Stimulated activated memory B cell treated with anti-CD40 and anti-IgM and Interleukin-4, amounts not matched to agents 10 μg/mL and 1 μg/mL and 100 μg/mL, for 72 hours (primary cell): ENCODE data around the gene COQ10A.
A peak's percentile ranks its signal among the peaks of the same experiment; 100 is the strongest.
"Not testable (repeated sequence)": the region's sequence is repeated elsewhere in the genome, so short reads cannot be mapped to it uniquely, and the experiment has no call there.

Experiments used
- ATAC-seq: fragments of 150-1000 bp; cut with Tn5 transposase; 2 replicates; pipeline ENCODE4 v1.10.0; 2021
- H3K27ac Mint-ChIP-seq: one replicate; pipeline ENCODE4 v1.8.0; 2022; ENCODE audit warnings: mild to moderate bottlenecking, mixed read lengths
- H3K27me3 Mint-ChIP-seq: one replicate; pipeline ENCODE4 v1.8.0; 2022; ENCODE audit warnings: mixed read lengths
- H3K36me3 Mint-ChIP-seq: one replicate; pipeline ENCODE4 v1.8.0; 2022; ENCODE audit warnings: mixed read lengths
- H3K4me1 Mint-ChIP-seq: one replicate; pipeline ENCODE4 v1.8.0; 2022; ENCODE audit warnings: mixed read lengths
- H3K4me3 Mint-ChIP-seq: one replicate; pipeline ENCODE4 v1.8.0; 2022; ENCODE audit warnings: mild to moderate bottlenecking, moderate library complexity, mixed read lengths
- H3K9me3 Mint-ChIP-seq: one replicate; pipeline ENCODE4 v1.8.0; 2022; ENCODE audit warnings: mixed read lengths

The COQ10A gene

DNA sequence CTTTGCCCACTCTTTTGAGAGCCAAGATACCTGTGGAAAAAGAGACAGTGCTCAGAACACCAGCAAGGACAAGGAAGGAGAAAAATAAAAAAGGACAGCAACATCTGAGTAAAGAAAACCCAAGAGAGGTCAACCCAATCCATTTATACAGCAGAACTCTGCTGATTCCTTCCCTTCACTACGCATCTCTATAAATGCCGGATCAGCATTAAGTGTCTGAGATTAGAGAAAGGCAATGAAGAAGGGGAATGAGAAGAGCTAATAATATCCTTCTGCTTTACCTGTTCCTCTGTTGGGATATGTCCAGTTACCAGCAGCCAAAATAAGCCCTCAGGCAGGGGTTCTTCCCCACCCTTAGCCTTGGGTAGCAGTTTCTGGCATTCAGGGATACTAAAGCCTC lies 15.8 kb downstream of the COQ10A start:
- Mint-ChIP-seq H3K9me3 (no peaks in the 10 kb centered on the region), H3K4me3 (no peak overlapping the region), H3K4me1 (peaks cover 7% of the 10 kb centered on the region), H3K27ac (peak overlapping the region; percentile 59), H3K27me3 (no peaks in the 10 kb centered on the region), H3K36me3 (peaks cover 60% of the 10 kb centered on the region)
- no peak for ATAC-seq

DNA sequence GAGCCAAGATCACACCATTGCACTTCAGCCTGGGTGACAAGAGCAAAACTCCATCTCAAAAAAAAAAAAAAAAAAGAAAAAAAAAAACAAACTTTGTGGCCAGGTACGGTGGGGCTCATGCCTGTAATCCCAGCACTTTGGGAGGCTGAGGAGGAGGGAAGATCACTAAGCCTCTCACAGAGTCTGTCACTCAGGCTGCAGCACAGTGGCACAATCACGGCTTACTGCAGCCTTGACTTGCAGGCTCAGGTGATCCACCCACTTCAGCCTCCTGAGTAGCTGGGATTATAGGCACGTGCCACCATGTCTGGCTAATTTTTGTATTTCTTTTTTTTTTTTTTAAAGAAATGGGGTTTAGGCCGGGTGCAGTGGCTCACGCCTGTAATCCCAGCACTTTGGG lies 17.5 kb downstream of the COQ10A start:
- ATAC-seq, H3K4me1 Mint-ChIP-seq, H3K27me3 Mint-ChIP-seq, H3K9me3 Mint-ChIP-seq, H3K4me3 Mint-ChIP-seq, H3K27ac Mint-ChIP-seq: not testable (repeated sequence)
- H3K36me3 Mint-ChIP-seq = peaks cover 60% of the 10 kb centered on the region

DNA sequence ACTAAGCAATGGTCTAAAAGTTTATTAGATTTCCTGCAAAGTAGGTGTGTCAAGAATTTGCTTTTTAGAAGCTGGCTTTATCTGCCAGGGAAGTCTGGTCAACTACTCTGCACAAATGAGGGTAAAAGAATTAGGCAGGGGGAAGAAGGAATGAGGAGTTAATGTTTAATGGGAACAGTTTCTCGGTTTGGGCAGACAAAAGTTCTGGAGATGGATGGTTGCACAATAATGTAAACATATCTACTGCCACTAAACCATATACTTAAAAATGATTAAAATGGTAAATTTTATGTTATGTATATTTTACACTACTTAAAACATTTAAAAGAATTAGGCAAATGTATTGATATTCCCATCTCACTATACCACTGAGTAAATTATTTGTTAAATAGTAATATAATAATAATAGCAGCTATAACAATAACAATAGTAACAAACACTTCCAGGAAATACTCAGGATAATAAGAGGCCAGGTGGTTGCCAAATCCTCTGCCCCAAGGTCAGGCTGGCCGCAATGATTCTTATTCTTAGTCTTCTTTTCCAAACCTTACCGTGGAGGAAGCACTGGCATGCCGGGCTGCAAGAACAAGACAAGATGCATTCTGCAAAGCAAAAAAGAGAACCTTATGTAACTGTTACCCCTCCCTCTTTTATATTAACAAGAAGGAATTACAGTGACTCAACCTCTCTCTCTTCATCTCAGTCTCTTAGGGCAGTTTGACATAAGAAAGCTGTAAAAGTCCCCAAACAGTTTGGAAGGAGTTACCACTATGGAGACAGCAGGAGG lies 19.5 kb downstream of the COQ10A start:
- peaks cover 9% of the 10 kb centered on the region for H3K4me1 Mint-ChIP-seq
- ATAC-seq = no peak
- H3K36me3 Mint-ChIP-seq = peaks cover 53% of the 10 kb centered on the region
- H3K27ac Mint-ChIP-seq = peak overlapping the region; percentile 17
- H3K27me3 Mint-ChIP-seq = no peaks in the 10 kb centered on the region
- H3K9me3 Mint-ChIP-seq = no peaks in the 10 kb centered on the region
- no peak overlapping the region for H3K4me3 Mint-ChIP-seq

DNA sequence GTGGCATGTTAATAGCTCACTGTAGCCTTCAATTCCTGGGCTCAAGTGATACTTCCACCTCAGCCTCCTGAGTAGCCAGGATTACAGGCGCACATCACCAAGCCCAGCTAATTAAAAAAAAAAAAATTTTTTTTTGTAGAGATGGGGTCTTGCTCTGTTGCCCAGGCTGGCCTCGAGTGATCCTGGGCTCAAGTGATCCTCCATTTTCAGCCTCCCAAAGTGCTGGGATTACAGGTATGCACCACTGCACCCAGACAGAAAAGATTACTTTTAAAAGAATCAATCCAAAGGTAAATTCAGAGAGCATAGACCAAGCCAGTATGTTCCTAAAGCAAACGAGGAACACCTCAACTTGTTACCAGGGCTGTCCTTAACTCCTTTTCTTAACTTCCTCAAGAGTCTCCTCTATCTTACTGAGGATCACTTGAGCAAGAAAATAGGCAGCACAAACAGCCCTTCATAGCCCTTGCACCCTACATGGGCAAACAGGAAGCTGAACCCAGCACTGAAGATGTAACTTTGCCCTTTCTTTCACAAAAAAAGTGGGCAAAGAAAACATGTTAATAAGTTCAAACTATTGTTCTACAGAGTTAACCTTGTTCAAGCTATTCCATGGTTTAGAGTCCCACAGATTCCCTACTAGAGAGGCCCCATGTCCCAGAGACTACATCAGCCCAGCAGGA lies 22.1 kb downstream of the COQ10A start:
- Mint-ChIP-seq H3K27me3 (no peaks in the 10 kb centered on the region), H3K9me3 (no peaks in the 10 kb centered on the region), H3K4me1 (peaks cover 5% of the 10 kb centered on the region), H3K27ac (no peak overlapping the region), H3K36me3 (peaks cover 34% of the 10 kb centered on the region), H3K4me3 (no peak overlapping the region)
- ATAC-seq = no peak

DNA sequence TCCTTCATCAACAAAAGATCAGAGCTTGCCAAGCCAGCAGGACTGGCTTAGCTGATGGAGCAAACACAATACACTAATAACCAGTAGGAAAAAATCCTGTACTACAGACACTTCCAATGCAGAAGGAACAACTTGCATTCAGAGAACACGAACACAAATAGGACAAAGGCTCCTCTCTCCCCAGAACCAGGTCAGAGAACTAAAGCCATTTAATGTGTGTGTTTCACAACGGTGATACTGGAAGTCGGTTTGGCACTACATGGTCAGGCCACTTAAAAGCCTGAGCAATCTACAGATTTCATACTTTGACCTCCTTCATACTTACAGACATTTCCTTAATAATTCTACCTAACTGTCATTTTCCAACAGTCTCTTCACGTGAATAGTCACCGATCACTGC lies 27.1 kb downstream of the COQ10A start:
- no peak overlapping the region for H3K27ac Mint-ChIP-seq

DNA sequence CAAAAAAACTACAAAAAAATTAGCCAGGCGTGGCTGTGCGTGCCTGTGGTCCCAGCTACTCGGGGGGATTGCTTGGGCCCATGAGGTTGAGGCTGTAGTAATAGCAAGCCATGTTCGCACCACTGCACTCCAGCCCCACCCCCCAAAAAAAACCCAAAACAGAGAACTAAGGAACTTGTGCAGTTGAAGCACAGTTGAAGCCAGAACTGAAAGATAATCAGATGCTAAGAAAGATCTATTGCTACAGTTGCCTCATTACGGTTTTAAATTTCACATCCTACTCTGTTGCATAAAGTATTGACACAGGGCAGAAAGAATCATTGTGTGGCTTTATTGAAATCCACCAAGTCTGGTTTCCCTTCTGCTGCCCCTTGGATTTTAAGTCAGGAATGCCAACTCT lies 29.6 kb downstream of the COQ10A start:
- ATAC-seq = no peak
- Mint-ChIP-seq H3K27me3 (no peaks in the 10 kb centered on the region), H3K4me1 (peaks cover 49% of the 10 kb centered on the region), H3K9me3 (no peaks in the 10 kb centered on the region), H3K36me3 (peaks cover 10% of the 10 kb centered on the region), H3K27ac (peak overlapping the region; percentile 71), H3K4me3 (peak overlapping the region; percentile 12)

More for the DNA sequence above, 27.1 kb downstream of the COQ10A start:
- H3K4me3 Mint-ChIP-seq = no peak overlapping the region
- no peaks in the 10 kb centered on the region for H3K9me3 Mint-ChIP-seq
- peaks cover 34% of the 10 kb centered on the region for H3K4me1 Mint-ChIP-seq
- H3K27me3 Mint-ChIP-seq = no peaks in the 10 kb centered on the region
- no peak for ATAC-seq
- peaks cover 19% of the 10 kb centered on the region for H3K36me3 Mint-ChIP-seq

DNA sequence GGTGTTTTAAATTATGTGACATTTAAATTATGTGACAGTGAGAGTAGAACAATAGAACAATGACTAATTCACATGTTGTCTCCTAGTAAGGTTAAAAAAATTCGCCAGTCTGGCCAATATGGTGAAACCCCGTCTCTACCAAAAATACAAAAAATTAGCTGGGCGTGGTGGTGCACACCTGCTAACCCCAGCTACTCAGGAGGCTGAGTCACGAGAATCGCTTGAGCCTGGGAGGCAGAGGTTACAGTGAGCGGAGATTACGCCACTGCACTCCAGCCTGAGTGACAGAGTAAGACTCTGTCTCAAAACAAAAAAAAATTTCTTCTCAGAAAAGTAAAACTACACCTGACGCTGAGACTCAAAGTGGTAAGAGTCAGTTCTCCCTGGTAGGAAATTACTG lies 30.7 kb downstream of the COQ10A start:
- Mint-ChIP-seq H3K4me1 (peaks cover 58% of the 10 kb centered on the region), H3K36me3 (peaks cover 6% of the 10 kb centered on the region), H3K27me3 (no peaks in the 10 kb centered on the region), H3K4me3 (peak overlapping the region; percentile 55), H3K27ac (peak overlapping the region; percentile 71), H3K9me3 (no peaks in the 10 kb centered on the region)
- no peak for ATAC-seq

DNA sequence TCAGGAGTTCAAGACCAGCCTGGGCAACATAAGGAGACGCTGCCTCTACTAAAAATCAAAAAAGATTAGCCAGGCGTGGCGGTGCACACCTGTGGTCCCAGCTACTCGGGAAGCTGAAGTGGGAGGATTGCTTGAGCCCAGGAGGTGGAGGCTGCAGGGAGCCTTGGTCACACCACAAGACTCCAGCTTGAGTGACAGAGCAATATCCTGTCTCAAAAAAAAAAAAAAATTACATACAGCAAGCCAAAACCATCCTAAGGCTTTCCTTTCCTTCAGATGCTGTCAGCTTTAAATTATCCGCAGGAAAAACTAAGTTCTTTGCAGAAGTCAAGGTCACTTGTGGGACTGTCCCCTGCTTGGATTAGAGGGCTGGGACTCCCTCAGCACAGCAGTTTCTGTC lies 32.1 kb downstream of the COQ10A start:
- peaks cover 66% of the 10 kb centered on the region for H3K4me1 Mint-ChIP-seq
- no peaks in the 10 kb centered on the region for H3K9me3 Mint-ChIP-seq
- peaks cover 6% of the 10 kb centered on the region for H3K36me3 Mint-ChIP-seq
- no peak for ATAC-seq
- no peaks in the 10 kb centered on the region for H3K27me3 Mint-ChIP-seq
- peak overlapping the region; percentile 97 for H3K27ac Mint-ChIP-seq
- H3K4me3 Mint-ChIP-seq = peak overlapping the region; percentile 99

DNA sequence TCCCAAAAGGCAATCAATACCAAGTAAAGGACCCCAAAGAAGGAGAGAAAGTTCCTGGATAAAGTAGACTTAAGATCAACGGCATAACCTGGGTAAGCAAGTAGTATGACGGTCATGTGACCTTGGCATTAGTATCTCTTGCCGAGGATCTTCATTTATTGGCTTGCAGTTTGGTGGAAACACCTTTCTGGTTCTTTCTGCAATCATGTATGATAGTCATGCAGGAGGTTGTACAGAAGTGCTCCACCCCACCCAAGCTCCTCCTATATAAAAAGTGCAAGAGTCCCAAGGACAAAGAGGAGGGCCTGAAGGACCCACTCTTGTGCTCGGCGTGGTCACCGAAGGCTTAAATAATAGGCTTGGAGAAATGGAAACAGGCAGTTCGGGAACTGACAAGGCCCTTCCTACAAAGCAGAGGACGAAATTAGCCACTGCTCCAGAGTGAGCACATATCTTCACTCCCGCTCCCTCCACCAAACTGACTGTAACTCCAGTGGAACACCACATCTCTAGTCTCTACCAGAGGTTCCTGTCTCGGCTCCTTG lies 32.6 kb downstream of the COQ10A start:
- H3K27ac Mint-ChIP-seq = peak overlapping the region; percentile 97
- H3K36me3 Mint-ChIP-seq = peaks cover 6% of the 10 kb centered on the region
- H3K4me3 Mint-ChIP-seq = peak overlapping the region; percentile 99
- no peaks in the 10 kb centered on the region for H3K27me3 Mint-ChIP-seq
- H3K9me3 Mint-ChIP-seq = no peaks in the 10 kb centered on the region
- no peak for ATAC-seq
- H3K4me1 Mint-ChIP-seq = peaks cover 66% of the 10 kb centered on the region

DNA sequence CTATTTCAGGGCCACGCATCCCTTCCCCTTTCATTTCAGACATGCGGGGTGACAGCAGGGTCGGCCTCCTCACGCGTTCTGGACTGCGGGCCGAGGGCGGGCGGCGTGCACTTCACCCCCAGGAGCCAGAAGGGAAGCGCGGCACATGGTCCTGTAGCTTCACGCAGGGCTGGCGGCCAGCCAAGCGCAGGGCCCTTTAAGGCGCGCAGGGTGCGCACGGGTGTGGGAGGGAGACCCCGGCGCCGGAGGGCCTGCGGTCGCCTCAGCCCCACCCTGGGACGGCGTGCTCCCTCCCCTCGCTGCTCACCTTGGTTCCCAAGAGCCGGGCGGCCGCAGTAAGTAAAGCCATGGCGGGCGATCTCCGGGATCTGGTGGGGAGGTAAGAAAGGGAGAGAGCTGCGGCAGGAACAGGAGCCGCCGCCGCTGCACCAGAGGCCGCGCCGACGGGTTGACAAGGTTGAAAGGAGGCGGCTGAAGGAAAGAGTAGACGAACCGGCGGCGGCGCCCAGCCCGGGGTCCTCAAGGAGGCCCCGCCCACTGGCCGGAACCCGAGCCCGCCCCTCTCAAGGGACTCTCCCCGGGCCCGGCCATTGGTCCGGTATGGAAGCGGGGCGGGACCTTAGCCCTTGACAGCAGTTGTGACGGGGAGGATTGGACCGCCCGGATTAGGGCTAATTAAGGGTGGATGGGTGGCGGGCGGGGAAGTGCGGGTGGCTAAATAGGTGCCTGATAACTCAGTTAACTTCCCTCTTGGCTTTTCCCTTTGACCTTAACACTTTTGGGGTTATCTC lies 33.3 kb downstream of the COQ10A start, which contains the start of gene CS:
TSS of gene CS (minus strand) at position 478 of the 791 bp plus-strand sequence. CDS start at position 349, 129 bp downstream.
- Mint-ChIP-seq H3K9me3 (no peaks in the 10 kb centered on the region), H3K4me3 (peak within 1 kb of the TSS; percentile 99), H3K27me3 (no peaks in the 10 kb centered on the region), H3K4me1 (peaks cover 66% of the 10 kb centered on the region), H3K36me3 (peaks cover 8% of the 10 kb centered on the region), H3K27ac (peak within 1 kb of the TSS; percentile 97)
- peak; percentile 98 for ATAC-seq

DNA sequence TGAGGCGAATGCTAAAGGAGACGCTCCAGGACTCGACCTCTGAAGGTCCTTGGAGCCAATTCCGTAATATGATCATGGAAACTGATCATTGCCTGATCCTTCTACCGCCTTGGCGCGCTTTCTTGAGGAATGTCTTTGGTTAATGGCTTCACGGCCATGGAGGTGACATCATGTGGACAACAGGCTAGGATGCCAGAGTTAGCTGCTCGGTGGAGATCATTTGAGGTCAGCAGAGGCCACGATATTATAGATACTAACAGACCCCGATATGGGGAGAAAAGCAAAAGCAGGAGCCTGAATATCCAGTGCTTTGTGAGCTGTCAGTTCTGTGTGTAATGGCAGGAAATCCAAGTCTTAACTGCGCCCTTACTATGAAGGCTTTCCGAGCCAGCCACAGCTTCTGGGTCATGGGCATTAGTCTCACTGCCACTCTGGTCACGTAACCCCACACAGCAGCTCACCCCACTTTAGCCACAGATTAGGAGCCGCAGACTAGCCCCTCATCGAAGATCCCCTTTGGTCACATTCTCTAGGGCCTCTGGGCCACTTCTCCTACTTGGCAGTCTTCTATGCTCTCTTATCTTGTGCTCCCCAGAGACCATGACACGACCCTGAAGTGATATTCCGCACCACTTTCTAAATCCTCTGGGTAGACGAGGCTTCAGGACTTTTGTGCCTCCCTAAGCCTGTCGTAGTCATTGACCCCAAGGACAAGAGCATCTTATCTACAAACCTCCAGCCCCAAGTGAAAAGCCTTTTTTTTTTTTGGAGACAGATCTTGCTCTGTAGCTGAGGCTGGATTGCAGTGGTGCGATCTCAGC lies 34.1 kb downstream of the COQ10A start:
- peak overlapping the region; percentile 97 for H3K27ac Mint-ChIP-seq
- H3K36me3 Mint-ChIP-seq = peaks cover 11% of the 10 kb centered on the region
- ATAC-seq = no peak
- H3K4me3 Mint-ChIP-seq = peak overlapping the region; percentile 99
- H3K4me1 Mint-ChIP-seq = peaks cover 65% of the 10 kb centered on the region
- no peaks in the 10 kb centered on the region for H3K9me3 Mint-ChIP-seq
- no peaks in the 10 kb centered on the region for H3K27me3 Mint-ChIP-seq

DNA sequence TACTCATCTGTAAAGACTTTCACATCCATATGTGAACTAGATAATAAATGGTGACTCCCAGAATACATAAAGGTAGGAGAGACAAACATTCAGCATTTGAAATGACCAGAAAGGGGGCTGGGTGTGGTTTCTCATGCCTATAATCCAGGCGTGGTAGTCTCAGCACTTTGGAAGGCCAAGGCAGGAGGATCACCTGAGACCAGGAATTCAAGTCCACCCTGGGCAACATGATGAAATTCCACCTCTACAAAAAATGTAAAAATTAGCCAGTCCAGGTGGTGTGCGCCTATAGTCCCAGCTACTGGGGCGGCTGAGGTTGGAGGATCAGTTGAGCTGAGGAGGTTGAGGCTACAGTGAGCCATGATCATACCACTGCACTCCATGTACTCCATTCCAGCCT lies 37.5 kb downstream of the COQ10A start:
- Mint-ChIP-seq H3K36me3 (peaks cover 10% of the 10 kb centered on the region), H3K4me1 (peaks cover 32% of the 10 kb centered on the region), H3K27ac (no peak overlapping the region), H3K4me3 (no peak overlapping the region), H3K9me3 (no peaks in the 10 kb centered on the region), H3K27me3 (no peaks in the 10 kb centered on the region)
- no peak for ATAC-seq

DNA sequence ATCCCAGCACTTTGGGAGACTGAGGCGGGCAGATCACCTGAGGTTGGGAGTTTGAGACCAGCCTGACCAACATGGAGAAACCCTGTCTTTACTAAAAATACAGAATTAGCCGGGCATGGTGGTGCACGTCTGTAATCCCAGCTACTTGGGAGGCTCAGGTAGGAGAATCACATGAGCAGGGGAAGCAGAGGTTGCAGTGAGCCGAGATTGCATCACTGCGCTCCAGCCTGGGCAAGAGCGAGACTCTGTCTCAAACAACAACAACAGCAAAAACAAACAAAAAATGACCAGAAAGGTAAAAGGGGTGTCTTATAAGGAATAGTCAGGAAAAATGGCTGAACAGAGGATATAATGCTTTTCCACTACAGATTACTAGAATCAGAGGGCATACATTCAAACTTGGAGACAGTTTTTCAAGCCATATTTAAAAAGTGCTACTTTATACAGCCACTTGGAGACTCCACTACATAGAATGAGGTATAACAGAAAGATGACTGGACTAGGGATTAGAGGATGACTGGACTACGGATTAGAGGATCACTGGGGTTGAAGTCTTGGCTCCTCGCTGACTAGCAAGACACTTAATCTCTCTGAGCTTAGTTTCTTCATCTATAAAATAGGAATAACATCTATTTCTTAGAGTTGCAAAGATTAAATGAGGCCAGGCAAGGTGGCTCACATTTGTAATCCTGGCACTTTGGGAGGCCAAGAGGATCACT lies 38.3 kb downstream of the COQ10A start:
- ATAC-seq = no peak
- Mint-ChIP-seq H3K36me3 (peaks cover 14% of the 10 kb centered on the region), H3K4me1 (peaks cover 29% of the 10 kb centered on the region), H3K4me3 (no peak overlapping the region), H3K27ac (no peak overlapping the region), H3K27me3 (no peaks in the 10 kb centered on the region), H3K9me3 (no peaks in the 10 kb centered on the region)
